Measurements from ENCODE around the gene GALT.

GALT gene

DNA sequence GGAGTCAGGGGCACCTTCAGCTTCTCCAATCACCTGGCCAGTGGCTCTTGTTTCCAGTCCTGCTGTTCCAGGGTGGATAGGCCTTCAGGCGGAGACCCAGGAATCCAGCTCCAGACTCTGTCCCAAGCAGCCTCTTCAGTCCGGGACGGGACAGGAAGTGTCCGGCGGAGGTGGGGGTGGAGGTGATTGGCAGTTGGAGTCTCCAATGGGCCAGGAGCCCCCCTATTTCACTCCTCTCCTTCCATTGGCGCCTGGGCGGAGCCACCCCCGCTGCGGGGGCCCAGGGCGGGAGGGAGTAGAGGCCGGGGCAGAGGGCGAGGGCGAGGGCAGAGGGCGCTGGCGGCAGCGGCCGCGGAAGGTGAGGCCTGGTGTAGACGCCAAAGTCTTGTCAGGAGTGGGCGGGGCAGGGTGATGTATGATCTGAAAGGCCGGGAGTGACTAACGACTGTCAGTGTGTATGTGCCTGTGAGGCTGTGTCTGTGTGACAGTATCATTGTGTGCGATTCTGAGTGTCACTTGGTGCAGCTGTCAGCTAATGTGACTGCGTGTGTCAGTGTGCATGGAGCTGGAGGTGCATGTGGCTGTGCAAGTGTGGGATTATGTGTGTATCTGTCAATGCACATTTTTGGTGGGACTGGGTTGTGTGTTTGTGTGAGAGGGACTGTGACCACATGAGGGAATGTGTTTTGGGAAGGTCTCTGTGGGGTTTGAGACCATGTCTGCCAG, 5.6 kb downstream of the GALT start, which contains the start of gene IL11RA:
Gene IL11RA, plus strand, starts transcription at position 310 of the 726 bp plus-strand sequence. CDS start 3,033 bp downstream, outside the sequence.
- no peak for DNase-seq (ENCODE audit: low spot score)
- in situ Hi-C loops (cut with MboI; ENCODE audit: low sequenced_read_pairs, unreplicated experiment) = no loop called here
- TF ChIP-seq, protein P1, sequence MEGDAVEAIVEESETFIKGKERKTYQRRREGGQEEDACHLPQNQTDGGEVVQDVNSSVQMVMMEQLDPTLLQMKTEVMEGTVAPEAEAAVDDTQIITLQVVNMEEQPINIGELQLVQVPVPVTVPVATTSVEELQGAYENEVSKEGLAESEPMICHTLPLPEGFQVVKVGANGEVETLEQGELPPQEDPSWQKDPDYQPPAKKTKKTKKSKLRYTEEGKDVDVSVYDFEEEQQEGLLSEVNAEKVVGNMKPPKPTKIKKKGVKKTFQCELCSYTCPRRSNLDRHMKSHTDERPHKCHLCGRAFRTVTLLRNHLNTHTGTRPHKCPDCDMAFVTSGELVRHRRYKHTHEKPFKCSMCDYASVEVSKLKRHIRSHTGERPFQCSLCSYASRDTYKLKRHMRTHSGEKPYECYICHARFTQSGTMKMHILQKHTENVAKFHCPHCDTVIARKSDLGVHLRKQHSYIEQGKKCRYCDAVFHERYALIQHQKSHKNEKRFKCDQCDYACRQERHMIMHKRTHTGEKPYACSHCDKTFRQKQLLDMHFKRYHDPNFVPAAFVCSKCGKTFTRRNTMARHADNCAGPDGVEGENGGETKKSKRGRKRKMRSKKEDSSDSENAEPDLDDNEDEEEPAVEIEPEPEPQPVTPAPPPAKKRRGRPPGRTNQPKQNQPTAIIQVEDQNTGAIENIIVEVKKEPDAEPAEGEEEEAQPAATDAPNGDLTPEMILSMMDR (IDR thresholded peaks at IDR 0.05; ENCODE audit: borderline replicate concordance, control extremely low read depth, extremely low read depth, insufficient read depth, missing control alignments) = no peak

DNA sequence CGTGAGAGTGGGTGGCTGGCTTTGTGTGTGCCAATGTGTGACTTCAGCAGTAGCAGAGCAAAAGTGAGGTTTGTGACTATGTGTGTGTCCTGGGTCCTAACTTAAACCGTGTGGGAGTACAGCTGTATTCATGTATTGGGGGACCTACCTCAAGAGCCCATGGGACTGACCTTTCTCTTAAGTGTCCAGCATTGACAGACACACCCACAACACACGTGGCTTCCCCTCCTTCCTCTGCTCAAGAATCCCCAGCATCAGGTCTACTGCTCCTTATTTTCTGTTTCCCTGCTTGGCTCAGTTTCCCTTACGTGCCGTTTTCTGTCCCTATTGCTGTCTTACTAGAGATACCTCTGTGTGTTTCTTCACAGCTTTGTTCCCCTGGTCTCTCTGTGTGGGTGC, 6.1 kb downstream of the GALT start:
- DNase-seq (ENCODE audit: low spot score) = no peak
- in situ Hi-C loops (cut with MboI; ENCODE audit: low sequenced_read_pairs, unreplicated experiment) = no loop called here
- TF ChIP-seq, protein P1 (IDR thresholded peaks at IDR 0.05; ENCODE audit: borderline replicate concordance, control extremely low read depth, extremely low read depth, insufficient read depth, missing control alignments) = no peak

DNA sequence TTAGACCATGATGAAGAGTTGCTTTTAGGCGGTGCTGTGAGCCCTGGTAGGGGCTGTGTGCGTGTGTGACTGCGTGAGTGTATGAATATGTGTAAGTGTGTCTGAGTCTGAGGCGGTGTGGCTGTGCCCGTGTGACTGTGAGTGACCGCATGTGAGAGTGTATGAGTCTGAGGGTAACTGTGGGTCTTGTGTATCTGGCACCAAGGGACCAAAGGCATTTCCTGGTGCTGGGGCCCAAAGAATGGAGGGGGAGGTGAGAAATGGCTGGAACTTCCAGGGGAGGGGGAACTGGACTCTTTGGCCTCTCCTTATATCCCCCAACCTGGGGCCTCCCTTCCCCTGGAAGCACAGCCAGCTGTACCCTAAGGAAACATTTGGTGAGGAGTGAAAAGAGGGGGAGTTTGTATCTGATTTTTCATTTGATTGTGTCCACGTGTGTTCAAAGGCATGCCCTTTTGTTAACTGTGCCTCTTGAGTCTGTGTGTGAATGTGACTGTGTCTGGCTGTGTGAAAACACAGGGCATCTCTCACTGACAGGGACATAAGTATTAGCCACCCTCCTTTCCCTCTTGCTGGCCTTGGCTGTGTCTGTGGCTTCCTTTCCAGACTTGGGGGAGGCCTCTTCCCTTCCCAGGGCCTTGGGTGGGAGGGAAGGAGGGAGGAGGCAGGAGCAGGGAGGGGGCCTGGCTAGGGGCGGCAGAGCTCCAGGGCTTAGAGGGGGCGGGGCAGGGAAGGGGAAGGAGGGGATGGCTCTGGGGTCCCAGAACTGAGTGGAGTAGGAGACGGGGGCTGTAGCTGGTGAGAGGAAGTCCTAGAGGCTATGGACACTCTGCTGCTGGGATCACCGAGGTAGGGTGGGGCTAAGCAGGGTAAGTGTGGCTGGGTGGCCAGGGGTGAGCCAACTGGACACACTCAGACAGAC, 6.9 kb downstream of the GALT start:
- TF ChIP-seq, protein P1 (IDR thresholded peaks at IDR 0.05; ENCODE audit: borderline replicate concordance, control extremely low read depth, extremely low read depth, insufficient read depth, missing control alignments) = no peak
- DNase-seq (ENCODE audit: low spot score) = no peak
- in situ Hi-C loops (cut with MboI; ENCODE audit: low sequenced_read_pairs, unreplicated experiment) = no loop called here

DNA sequence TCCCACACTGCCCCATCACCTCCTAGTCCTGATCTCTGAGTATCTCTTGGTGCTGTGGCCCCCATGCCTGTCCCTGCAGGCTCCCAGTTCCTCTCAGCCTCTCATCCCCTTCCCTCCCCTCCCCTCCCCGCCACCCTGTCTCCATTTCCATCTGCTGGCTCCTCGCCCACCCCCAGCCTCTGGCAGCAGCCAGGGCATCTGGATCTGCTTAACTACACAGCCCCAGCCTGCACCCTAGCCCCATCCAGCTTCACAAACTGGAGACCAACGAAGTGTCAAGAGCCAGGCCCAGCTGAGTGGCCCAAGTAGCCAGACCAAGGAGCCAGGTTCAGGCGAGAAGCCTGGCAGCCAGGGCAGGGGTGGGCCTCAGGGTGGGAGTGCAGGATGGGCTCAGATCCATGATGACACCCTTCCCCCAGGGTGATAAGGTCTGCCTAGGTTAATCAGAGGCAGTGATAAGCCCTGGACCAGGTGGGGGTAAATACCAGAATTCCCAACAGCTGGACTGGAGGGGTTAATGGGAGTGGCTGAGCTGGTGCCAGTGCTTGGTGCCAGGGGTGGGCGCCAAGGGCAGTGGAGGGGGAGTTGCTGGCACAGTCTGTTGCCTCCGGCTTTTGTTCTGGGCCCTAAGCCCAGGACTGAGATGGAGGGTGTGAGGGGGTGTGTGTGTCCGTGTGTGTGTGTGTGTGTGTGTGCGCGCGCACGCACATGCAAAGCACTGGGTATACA, 8.0 kb downstream of the GALT start:
- no peak for DNase-seq (ENCODE audit: low spot score)
- TF ChIP-seq, protein P1 (IDR thresholded peaks at IDR 0.05; ENCODE audit: borderline replicate concordance, control extremely low read depth, extremely low read depth, insufficient read depth, missing control alignments) = no peak
- in situ Hi-C loops (cut with MboI; ENCODE audit: low sequenced_read_pairs, unreplicated experiment) = no loop called here

DNA sequence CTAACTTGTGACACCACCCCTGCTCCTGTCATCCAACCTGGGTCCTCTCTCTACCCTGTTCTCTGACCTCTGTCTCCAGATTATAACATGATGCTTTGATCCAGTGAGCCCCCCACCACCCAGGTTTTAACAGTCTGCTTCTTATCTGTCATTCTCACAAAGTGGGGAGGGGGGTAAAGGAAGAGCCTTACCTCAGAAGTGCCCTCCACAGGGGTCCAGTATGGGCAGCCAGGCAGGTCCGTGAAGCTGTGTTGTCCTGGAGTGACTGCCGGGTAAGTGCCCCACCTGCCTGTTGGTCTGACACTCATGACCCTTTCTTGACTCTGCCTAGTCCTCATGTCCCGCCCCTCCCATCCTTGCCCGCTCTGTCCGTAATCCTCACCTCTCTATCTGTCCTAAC, 8.9 kb downstream of the GALT start:
- TF ChIP-seq, protein P1 (IDR thresholded peaks at IDR 0.05; ENCODE audit: borderline replicate concordance, control extremely low read depth, extremely low read depth, insufficient read depth, missing control alignments) = no peak

DNA sequence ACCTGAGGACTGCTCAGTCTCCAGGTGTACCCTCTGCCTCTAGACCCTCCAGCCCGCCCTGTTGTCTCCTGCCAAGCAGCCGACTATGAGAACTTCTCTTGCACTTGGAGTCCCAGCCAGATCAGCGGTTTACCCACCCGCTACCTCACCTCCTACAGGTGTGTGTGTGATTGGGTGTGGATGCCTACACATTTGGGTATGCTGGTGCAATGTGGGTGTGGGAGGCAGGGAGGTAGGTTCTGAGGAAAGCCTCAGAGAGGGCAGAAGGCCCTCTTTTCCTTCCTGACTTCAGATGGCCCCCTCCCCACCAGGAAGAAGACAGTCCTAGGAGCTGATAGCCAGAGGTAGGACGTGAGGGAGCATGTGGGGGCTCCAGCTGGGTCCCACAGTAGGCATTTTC, 10.5 kb downstream of the GALT start:
- no peak for DNase-seq (ENCODE audit: low spot score)
- in situ Hi-C loops (cut with MboI; ENCODE audit: low sequenced_read_pairs, unreplicated experiment) = no loop called here
- TF ChIP-seq, protein P1 (IDR thresholded peaks at IDR 0.05; ENCODE audit: borderline replicate concordance, control extremely low read depth, extremely low read depth, insufficient read depth, missing control alignments) = no peak

More for the DNA sequence above, 8.9 kb downstream of the GALT start:
- no peak for DNase-seq (ENCODE audit: low spot score)
- in situ Hi-C loops (cut with MboI; ENCODE audit: low sequenced_read_pairs, unreplicated experiment) = no loop called here
